K562 (cell line): ENCODE results near the gene DCAF17.

Experiments
- EHMT2 ChIP-seq: fragments of 450-650 bp; IDR thresholded peaks from 2 replicates; pipeline ENCODE4 v1.6.1; 2018; ENCODE audit warnings: antibody characterized with exemption
- MAFK ChIP-seq: IDR thresholded peaks from 2 replicates; pipeline ENCODE4 v1.6.1; 2011; ENCODE audit warnings: low read length, improper control_type of control experiment

- no peak for TF ChIP-seq EHMT2
- TF ChIP-seq MAFK = no peak
Observed at GRCh38 chr2:171412571-171413175, 21.4 kb upstream of the DCAF17 start.
